GM10266 (cell line): ENCODE results near the gene EMP2.

Source experiments
- DNase-seq: peaks from one replicate; pipeline ENCODE4 v3.0.0; 2012; ENCODE audit errors: extremely low spot score
- TF ChIP-seq, protein P1 (sequence below): IDR thresholded peaks from 2 replicates; pipeline ENCODE4 v1.5.1; 2012; ENCODE audit warnings: mild to moderate bottlenecking, low read depth; ENCODE audit not compliant: control insufficient read depth, insufficient read depth; ENCODE audit errors: missing control alignments

The EMP2 gene

DNA sequence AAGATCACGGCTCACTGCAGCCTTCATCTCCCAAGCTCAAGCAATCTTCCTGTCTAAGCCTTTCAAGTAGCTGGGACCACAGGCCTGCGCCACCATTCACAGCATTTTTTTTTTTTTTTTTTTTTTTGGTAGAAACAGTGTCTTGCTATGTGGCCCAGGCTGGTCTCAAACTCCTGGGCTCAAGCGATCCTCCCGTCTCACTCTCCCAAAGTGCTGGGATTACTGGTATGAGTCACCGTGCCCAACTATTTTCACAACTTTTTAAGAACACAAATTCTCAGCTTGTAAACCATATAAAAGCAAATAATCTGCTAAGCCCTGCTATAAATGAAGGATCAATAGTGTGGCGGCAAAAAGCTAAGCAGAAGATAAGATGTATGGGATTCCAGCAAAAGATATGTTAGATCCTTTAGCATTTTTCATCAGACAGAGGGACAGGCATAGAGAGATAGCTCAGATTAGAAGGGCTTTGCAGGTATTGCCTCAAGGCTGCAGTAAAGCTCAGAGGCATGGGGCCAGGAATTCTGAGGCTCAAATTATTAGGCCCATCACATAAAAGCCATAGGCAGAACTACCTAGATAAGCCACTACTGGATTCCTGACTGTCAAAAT lies 55.1 kb downstream of the EMP2 start:
- TF ChIP-seq, protein P1, sequence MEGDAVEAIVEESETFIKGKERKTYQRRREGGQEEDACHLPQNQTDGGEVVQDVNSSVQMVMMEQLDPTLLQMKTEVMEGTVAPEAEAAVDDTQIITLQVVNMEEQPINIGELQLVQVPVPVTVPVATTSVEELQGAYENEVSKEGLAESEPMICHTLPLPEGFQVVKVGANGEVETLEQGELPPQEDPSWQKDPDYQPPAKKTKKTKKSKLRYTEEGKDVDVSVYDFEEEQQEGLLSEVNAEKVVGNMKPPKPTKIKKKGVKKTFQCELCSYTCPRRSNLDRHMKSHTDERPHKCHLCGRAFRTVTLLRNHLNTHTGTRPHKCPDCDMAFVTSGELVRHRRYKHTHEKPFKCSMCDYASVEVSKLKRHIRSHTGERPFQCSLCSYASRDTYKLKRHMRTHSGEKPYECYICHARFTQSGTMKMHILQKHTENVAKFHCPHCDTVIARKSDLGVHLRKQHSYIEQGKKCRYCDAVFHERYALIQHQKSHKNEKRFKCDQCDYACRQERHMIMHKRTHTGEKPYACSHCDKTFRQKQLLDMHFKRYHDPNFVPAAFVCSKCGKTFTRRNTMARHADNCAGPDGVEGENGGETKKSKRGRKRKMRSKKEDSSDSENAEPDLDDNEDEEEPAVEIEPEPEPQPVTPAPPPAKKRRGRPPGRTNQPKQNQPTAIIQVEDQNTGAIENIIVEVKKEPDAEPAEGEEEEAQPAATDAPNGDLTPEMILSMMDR = no peak
- DNase-seq = no peak

DNA sequence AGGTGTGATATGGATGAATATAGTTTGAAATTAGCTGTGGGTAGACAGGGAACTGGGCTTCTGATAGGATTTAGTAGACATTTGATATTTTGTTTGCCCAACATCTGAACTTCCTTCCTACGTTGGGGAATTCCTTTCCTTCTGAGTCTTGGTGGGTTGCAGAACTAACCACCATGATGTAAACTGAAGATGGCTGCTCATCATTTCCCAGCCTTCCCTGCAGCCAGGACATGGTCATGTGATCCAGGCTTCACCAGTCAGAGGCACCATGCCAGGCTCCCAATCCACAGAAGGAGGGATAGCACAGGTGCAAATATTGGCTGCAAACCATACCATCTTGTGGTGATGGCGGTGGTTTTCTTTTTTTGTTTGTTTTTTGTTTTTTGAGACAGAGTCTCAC lies 57.4 kb downstream of the EMP2 start:
- DNase-seq = no peak
- TF ChIP-seq, protein P1 = no peak

- DNase-seq = peak; percentile 60
- TF ChIP-seq, protein P1 = peak; percentile 67
These were observed 58.6 kb downstream of the EMP2 start for GRCh38 chr16:10521681-10522274.

DNA sequence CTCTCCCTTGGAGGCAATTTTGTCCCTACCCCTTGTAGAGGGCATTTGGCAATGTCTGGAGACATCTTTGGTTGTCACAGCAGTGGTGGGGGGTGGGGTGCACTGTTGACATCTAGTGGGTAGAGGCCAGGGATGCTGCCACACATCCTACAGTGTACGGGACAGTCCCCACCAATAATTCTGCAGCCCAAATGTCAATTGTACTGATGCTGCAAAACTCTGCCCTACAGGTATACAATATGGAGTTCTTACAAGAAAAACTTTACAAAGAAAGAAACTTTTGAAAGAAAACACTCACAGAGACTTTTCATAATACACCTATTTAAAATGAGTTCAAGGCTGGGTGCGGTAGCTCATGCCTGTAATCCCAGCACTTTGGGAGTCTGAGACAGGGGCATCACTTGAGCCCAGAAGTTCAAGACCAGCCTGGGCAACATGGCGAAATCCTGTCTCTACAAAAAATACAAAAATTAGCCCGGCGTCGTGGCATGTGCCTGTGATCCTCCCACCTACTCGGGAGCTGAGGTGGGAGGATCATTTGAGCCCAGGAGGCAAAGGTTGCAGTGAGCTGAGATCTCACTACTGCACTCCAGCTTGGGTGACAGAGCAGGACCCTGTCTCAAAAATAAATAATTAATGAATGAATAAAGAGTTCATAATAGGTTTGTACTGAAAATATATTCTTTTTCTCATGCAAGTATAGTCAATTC lies 59.4 kb downstream of the EMP2 start:
- TF ChIP-seq, protein P1 = no peak
- DNase-seq = no peak

DNA sequence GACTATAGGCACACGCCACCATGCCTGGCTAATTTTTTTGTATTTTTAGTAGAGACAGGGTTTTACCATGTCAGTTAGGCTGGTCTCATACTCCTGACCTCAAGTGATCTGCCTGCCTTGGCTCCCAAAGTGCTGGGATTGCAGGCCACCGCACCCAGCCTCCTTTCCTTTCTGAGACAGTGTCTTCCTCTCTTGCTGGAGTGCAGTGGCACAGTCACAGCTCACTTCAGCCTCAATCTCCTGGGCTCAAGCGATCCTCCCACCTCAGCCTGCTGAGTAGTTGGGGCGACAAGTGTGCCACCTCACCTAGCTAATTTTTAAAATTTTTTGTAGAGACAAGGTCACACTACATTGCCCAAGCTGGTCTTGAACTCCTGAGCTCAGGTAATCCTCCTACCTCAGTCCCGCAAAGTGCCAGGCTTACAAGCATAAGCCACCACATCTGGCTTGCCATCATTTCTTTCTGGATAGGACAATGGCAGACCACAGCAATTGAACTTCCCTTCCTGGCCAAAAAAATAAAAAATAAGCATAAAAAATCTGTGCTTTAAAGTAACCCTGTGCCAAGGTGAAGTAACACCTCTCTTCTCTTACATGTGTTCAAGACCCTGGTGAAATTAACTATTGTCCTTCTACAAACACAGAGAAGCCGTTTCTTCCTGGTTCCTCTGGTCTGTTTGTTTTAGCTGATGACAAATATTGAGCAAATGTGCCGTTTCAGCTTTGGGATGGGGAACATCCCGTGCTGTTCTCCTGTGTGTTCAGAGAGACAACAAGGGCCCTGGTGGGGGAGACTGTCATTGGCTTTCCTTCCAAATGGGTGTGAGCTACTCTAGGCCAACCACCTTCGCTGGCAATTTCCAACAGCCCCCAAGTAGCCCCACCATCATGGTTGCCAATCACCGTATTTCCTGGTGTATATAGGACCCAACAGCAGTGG lies 60.2 kb downstream of the EMP2 start:
- no peak for DNase-seq
- TF ChIP-seq, protein P1 = no peak

GRCh38 chr16:10519297-10519696 lies 61.1 kb downstream of the EMP2 start:
- TF ChIP-seq, protein P1 = no peak
- no peak for DNase-seq
